ENCODE data around the gene DCANP1. TPM values are rescaled to one million over a fixed set of nuclear protein-coding genes. Genes with fewer than 3 reads are reported as not detected.
A peak's percentile ranks its signal among the peaks of the same experiment; 100 is the strongest.

Gene DCANP1

DNA sequence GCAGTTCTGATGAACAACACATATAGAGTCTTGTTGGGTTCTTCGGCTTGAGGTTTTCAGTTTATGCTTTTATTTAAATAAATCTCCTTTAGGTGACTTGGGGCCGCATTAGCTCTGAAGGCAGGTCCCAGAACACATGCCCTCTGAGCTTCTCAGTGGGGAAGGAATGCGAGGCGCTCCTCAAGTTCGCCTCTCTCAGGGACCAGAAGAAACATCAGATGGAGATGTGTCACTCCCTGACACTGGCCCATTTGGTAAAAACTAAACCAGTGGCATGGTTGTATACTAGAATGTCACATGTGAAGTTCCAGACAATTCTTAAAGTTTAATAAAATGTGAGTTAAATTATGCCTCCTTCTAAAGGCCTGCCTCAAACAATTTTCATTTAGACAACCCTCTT, 50.1 kb downstream of the DCANP1 start:
- no peaks in the 10 kb centered on the region for H3K36me3 ChIP-seq (ENCODE audit: control insufficient read depth, insufficient read depth, low read length)

DNA sequence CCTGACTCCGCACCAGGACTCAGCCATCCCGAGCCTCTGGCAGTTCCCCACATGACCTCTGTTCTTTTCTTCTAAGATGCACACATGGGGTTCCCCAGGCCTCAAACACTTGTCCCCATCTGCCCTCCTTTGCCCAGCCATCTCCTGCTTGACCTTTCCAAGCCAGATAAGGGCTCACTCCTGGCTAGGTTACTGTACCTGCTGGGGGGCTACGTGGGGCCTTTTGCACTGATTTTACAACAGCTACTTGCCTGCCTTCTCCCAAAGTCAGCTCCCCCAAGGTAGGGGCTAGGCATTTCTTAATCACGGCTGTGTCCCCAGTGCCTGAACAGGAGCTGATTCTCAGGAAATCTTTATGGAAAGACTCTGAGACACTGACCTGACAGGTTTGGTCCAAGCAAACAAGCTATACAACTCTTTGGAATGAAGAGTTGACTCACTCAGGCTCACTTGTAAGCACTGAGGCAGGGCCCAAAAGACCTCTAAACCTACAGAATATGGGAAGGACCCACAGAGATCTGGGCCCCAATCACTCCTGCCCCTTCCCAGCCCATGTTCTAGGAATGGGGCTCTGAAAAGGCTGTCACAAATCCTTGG, 50.6 kb downstream of the DCANP1 start:
- Histone ChIP-seq H3K36me3 (ENCODE audit: control insufficient read depth, insufficient read depth, low read length) (no peaks in the 10 kb centered on the region), H3K4me1 (ENCODE audit: control insufficient read depth, low read depth, low read length) (peaks cover 16% of the 10 kb centered on the region), H3K4me2 (ENCODE audit: low read length) (no peak overlapping the region), H4K8ac (ENCODE audit: low read depth, low read length) (no peak overlapping the region), H3K4ac (ENCODE audit: low read depth, low read length) (no peak overlapping the region), H4K5ac (ENCODE audit: low read length) (no peak overlapping the region), H2BK15ac (replicated peaks; ENCODE audit: low read depth) (no peak overlapping the region), H3K79me2 (ENCODE audit: control insufficient read depth, insufficient read depth, low read length) (peaks cover 57% of the 10 kb centered on the region), H3K27me3 (ENCODE audit: insufficient read depth, low read length, poor library complexity) (no peaks in the 10 kb centered on the region), H3K9ac (ENCODE audit: low read length) (peak overlapping the region; percentile 8), H2BK120ac (ENCODE audit: low read depth, low read length) (no peak overlapping the region), H3K18ac (ENCODE audit: low read length) (no peak overlapping the region), H3K79me1 (ENCODE audit: low read length) (peaks cover 29% of the 10 kb centered on the region), H3K56ac (ENCODE audit: low read length) (peak overlapping the region; percentile 51), H3K4me3 (ENCODE audit: low read length) (no peak overlapping the region), H2BK5ac (ENCODE audit: low read length) (no peak overlapping the region), H3K23ac (ENCODE audit: low read length) (no peak overlapping the region), H3K27ac (ENCODE audit: low read depth, low read length) (no peak overlapping the region), H2AK5ac (ENCODE audit: low read length) (no peak overlapping the region)
- WGBS (ENCODE audit: extremely low coverage, insufficient coverage, low lambda C conversion rate), result no CpG with 5 or more reads among the region's 4 CpGs
- DNase-seq, result no peak

More for the DNA sequence above, 50.1 kb downstream of the DCANP1 start:
- DNase-seq, result no peak
- Histone ChIP-seq H3K4me2 (ENCODE audit: low read length) (no peak overlapping the region), H3K79me2 (ENCODE audit: control insufficient read depth, insufficient read depth, low read length) (peaks cover 52% of the 10 kb centered on the region), H3K4me3 (ENCODE audit: low read length) (no peak overlapping the region), H4K8ac (ENCODE audit: low read depth, low read length) (no peak overlapping the region), H3K4me1 (ENCODE audit: control insufficient read depth, low read depth, low read length) (peaks cover 16% of the 10 kb centered on the region), H2BK15ac (replicated peaks; ENCODE audit: low read depth) (no peak overlapping the region), H3K27me3 (ENCODE audit: insufficient read depth, low read length, poor library complexity) (peaks cover 1% of the 10 kb centered on the region), H3K56ac (ENCODE audit: low read length) (peak overlapping the region; percentile 19), H2BK5ac (ENCODE audit: low read length) (no peak overlapping the region), H2AK5ac (ENCODE audit: low read length) (no peak overlapping the region), H3K27ac (ENCODE audit: low read depth, low read length) (no peak overlapping the region), H3K23ac (ENCODE audit: low read length) (no peak overlapping the region), H3K79me1 (ENCODE audit: low read length) (peaks cover 24% of the 10 kb centered on the region), H2BK120ac (ENCODE audit: low read depth, low read length) (no peak overlapping the region), H4K5ac (ENCODE audit: low read length) (no peak overlapping the region), H3K18ac (ENCODE audit: low read length) (no peak overlapping the region), H3K4ac (ENCODE audit: low read depth, low read length) (no peak overlapping the region), H3K9ac (ENCODE audit: low read length) (no peak overlapping the region)
- WGBS (ENCODE audit: extremely low coverage, insufficient coverage, low lambda C conversion rate), result no CpG with 5 or more reads among the region's 5 CpGs

DNA sequence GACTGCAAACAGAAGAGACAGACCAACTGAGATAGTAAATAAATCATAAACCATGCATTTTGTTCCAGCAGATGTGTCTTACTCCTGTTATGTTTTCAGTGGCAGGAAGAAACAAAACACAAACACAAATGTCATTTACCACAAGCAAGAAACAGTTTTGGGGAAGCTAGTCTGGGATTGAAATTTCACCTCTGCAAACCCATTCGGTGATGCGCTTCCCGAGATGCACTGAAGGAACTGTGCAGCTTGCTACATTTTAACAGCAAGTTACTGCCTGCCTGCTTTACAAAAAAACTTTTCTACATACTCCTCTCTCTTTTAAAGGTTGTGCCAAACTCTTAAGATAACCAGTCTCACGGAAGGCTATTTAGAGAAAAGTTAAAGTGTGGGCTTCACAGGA, 51.3 kb downstream of the DCANP1 start:
- H3K23ac ChIP-seq (ENCODE audit: low read length), result no peak overlapping the region
- no peak overlapping the region for H2BK5ac ChIP-seq (ENCODE audit: low read length)
- DNase-seq, result no peak
- no peak overlapping the region for H3K4me2 ChIP-seq (ENCODE audit: low read length)
- peak overlapping the region; percentile 51 for H3K56ac ChIP-seq (ENCODE audit: low read length)
- H3K36me3 ChIP-seq (ENCODE audit: control insufficient read depth, insufficient read depth, low read length), result no peaks in the 10 kb centered on the region
- H3K4me3 ChIP-seq (ENCODE audit: low read length), result no peak overlapping the region
- no CpG with 5 or more reads among the region's 4 CpGs for WGBS (ENCODE audit: extremely low coverage, insufficient coverage, low lambda C conversion rate)
- H3K79me1 ChIP-seq (ENCODE audit: low read length), result peaks cover 29% of the 10 kb centered on the region
- no peak overlapping the region for H3K18ac ChIP-seq (ENCODE audit: low read length)
- H2BK120ac ChIP-seq (ENCODE audit: low read depth, low read length), result no peak overlapping the region
- no peak overlapping the region for H2BK15ac ChIP-seq (replicated peaks; ENCODE audit: low read depth)
- no peak overlapping the region for H4K5ac ChIP-seq (ENCODE audit: low read length)
- no peak overlapping the region for H3K4ac ChIP-seq (ENCODE audit: low read depth, low read length)
- peak overlapping the region; percentile 24 for H3K27ac ChIP-seq (ENCODE audit: low read depth, low read length)
- H2AK5ac ChIP-seq (ENCODE audit: low read length), result no peak overlapping the region
- peaks cover 60% of the 10 kb centered on the region for H3K79me2 ChIP-seq (ENCODE audit: control insufficient read depth, insufficient read depth, low read length)
- H4K8ac ChIP-seq (ENCODE audit: low read depth, low read length), result no peak overlapping the region
- no peak overlapping the region for H3K9ac ChIP-seq (ENCODE audit: low read length)
- no peaks in the 10 kb centered on the region for H3K27me3 ChIP-seq (ENCODE audit: insufficient read depth, low read length, poor library complexity)
- H3K4me1 ChIP-seq (ENCODE audit: control insufficient read depth, low read depth, low read length), result peaks cover 16% of the 10 kb centered on the region

DNA sequence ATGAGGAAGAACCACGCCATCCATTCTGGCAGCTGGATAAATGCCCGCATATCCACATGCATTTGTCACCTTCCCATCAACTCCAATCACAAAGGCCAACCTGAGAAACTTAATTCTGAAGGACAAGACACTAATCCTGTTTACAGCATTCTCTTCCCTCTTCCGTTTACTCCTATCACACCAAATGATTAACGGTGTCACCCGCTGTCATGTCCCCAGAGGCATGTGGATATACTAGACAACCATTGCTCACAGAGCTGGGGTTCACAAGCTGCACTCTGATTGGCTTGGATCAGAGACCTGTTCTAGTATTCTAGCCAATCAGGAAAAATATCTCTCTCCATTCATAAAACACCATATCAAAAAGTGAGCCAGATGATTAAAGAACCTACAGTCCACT, 51.7 kb downstream of the DCANP1 start:
- Histone ChIP-seq H4K8ac (ENCODE audit: low read depth, low read length) (no peak overlapping the region), H2BK5ac (ENCODE audit: low read length) (no peak overlapping the region), H4K5ac (ENCODE audit: low read length) (no peak overlapping the region), H3K4me3 (ENCODE audit: low read length) (no peak overlapping the region), H3K4me1 (ENCODE audit: control insufficient read depth, low read depth, low read length) (peaks cover 13% of the 10 kb centered on the region), H2BK15ac (replicated peaks; ENCODE audit: low read depth) (no peak overlapping the region), H3K23ac (ENCODE audit: low read length) (no peak overlapping the region), H2AK5ac (ENCODE audit: low read length) (no peak overlapping the region), H3K56ac (ENCODE audit: low read length) (no peak overlapping the region), H3K4ac (ENCODE audit: low read depth, low read length) (no peak overlapping the region), H3K79me1 (ENCODE audit: low read length) (peaks cover 29% of the 10 kb centered on the region), H3K36me3 (ENCODE audit: control insufficient read depth, insufficient read depth, low read length) (no peaks in the 10 kb centered on the region), H3K9ac (ENCODE audit: low read length) (no peak overlapping the region), H2BK120ac (ENCODE audit: low read depth, low read length) (no peak overlapping the region), H3K18ac (ENCODE audit: low read length) (no peak overlapping the region), H3K27ac (ENCODE audit: low read depth, low read length) (no peak overlapping the region), H3K4me2 (ENCODE audit: low read length) (no peak overlapping the region), H3K27me3 (ENCODE audit: insufficient read depth, low read length, poor library complexity) (no peaks in the 10 kb centered on the region), H3K79me2 (ENCODE audit: control insufficient read depth, insufficient read depth, low read length) (peaks cover 63% of the 10 kb centered on the region)
- no CpG with 5 or more reads among the region's 5 CpGs for WGBS (ENCODE audit: extremely low coverage, insufficient coverage, low lambda C conversion rate)
- peak; percentile 76 for DNase-seq

Small RNAs within 50 kb of the gene (small RNA-seq; reads per million reads assigned to genes)
- not detected for gene DCANP1 (ENCODE audit: insufficient read depth)

All from mesendoderm (in vitro differentiated cells).